ENCODE data around the gene TRMT5. TPM values are rescaled to one million over a fixed set of nuclear protein-coding genes. Genes with fewer than 3 reads are reported as not detected.

TRMT5 gene
- total RNA-seq, 2 donors from 2014 or later: 7.8 to 13.8 TPM

DNA sequence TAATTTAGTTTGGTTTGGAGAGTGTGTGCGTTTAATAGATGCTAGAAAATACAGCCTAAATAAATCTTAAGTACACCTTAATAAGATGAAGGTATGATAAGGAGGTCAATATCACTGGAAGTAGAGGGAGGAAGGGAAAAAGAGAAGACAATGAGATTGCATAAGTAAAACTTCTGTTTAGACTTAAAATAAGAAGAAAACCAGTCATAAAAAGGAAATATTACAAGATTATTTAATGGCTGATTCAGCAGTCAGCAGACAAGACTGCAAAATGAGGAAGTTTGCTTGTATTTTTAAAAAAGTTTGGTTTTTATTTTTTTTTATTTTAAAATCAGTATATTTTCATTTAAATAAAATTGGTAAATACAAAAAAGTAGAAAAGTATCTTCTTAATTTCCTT, 3.3 kb upstream of the TRMT5 start:
- Histone ChIP-seq H3K27ac (peak overlapping the region in 1 of 4 donors; percentile 11), H3K27me3 (no peaks in the 10 kb centered on the region), H3K9me3 (no peaks in the 10 kb centered on the region), H3K36me3 (replicated peaks in 1 of 2; ENCODE audit: insufficient read depth in 1 of 2, low read depth in 2 of 2) (peaks cover 0 to 2% of the 10 kb centered on the region in 2 donors), H3K4me1 (peaks cover 15% of the 10 kb centered on the region), H3K4me3 (no peak overlapping the region)
- ATAC-seq (no peak), DNase-seq (no peak)
- intact Hi-C loops (cut with DNase I): no loop called here
- 81 to 93% methylated on average over 1 of the region's 1 CpG for WGBS, 2 donors
- TF ChIP-seq, protein P1, sequence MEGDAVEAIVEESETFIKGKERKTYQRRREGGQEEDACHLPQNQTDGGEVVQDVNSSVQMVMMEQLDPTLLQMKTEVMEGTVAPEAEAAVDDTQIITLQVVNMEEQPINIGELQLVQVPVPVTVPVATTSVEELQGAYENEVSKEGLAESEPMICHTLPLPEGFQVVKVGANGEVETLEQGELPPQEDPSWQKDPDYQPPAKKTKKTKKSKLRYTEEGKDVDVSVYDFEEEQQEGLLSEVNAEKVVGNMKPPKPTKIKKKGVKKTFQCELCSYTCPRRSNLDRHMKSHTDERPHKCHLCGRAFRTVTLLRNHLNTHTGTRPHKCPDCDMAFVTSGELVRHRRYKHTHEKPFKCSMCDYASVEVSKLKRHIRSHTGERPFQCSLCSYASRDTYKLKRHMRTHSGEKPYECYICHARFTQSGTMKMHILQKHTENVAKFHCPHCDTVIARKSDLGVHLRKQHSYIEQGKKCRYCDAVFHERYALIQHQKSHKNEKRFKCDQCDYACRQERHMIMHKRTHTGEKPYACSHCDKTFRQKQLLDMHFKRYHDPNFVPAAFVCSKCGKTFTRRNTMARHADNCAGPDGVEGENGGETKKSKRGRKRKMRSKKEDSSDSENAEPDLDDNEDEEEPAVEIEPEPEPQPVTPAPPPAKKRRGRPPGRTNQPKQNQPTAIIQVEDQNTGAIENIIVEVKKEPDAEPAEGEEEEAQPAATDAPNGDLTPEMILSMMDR (IDR thresholded peaks at IDR 0.05): no peak
- TF ChIP-seq POLR2A (IDR thresholded peaks at IDR 0.05): no peak

DNA sequence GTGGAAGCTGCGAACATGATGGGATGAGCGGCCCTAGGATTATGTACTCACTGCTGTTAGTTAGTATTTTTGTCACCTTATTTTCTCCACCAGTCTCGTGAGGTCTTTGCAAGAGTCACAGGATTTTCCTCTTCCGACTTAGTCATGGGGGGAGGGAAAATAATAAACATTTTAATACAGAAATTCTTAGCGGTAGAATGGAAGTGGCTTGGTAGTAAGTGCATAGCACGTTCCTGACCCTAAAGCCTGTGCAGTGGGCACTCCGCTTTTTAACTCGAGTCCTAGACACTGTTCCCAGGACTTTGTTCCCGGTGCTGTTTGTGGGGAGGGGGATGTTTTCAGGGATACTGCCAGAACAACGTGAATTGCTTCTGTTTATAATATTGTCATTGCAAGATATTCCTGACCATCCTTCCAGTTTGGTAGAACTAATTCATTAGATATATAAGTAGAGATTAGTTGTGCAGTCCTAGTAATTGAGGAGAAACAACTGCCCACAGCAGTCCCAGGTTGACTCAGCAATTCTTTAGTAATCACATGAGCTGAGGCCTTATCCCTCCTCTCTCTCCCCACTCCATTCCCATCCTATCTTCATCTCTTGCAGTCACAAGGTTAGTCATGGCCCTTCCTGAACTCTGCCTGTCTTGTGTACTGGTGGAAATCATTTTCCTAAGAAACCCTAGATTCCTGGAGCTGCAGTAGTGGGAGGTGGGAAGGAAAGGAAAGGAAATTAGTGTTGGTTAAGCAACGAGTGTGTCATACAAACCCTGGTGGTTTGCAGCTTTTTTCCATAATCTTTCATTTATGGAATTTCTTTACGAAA, 965 bp upstream of the TRMT5 start:
- no peak for ATAC-seq
- peak in 1 of 4 donors; percentile 5 for DNase-seq
- intact Hi-C loops (cut with DNase I): no loop called here

DNA sequence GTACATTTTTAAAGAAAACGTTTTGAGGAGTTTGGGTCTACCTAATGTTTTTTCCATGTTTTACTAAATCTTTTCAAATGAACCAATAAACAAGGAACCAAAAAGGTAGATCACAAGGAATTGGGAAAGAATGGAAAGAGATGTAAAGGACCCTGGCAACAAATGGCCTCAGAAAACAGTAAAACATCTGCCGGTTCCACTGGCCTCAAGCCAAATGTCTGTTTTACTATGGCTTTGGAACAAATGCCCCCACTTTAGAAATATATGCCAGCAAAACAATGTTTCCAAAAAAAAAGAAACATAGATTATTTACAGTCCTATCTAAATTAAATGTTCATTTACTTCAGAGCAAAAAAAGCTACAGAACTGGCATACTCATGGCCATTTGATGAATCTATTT, 3.0 kb downstream of the TRMT5 start:
- H3K9me3 ChIP-seq: no peaks in the 10 kb centered on the region
- TF ChIP-seq POLR2A (IDR thresholded peaks at IDR 0.05): no peak
- TF ChIP-seq, protein P1 (IDR thresholded peaks at IDR 0.05): no peak
- intact Hi-C loops (cut with DNase I): no loop called here
- no peak overlapping the region for H3K4me3 ChIP-seq
- no peaks in the 10 kb centered on the region for H3K27me3 ChIP-seq
- no peak for DNase-seq
- no peak overlapping the region for H3K27ac ChIP-seq
- peaks cover 15% of the 10 kb centered on the region for H3K4me1 ChIP-seq
- ATAC-seq: no peak
- no peaks in the 10 kb centered on the region for H3K36me3 ChIP-seq (replicated peaks in 1 of 2; ENCODE audit: insufficient read depth in 1 of 2, low read depth in 2 of 2)
- 45 to 49% methylated on average over 2 of the region's 2 CpGs for WGBS, 2 donors

More for the DNA sequence above, 965 bp upstream of the TRMT5 start:
- 9 to 12% methylated on average over 12 of the region's 12 CpGs for WGBS, 2 donors
- Histone ChIP-seq H3K9me3 (no peaks in the 10 kb centered on the region), H3K36me3 (replicated peaks in 1 of 2; ENCODE audit: insufficient read depth in 1 of 2, low read depth in 2 of 2) (peaks cover 0 to 2% of the 10 kb centered on the region in 2 donors), H3K4me1 (peaks cover 15% of the 10 kb centered on the region), H3K4me3 (peak overlapping the region; percentile 75 to 90), H3K27ac (peak overlapping the region in 3 of 4 donors; percentile 62 to 82 (median 79)), H3K27me3 (no peaks in the 10 kb centered on the region)
- TF ChIP-seq, protein P1 (IDR thresholded peaks at IDR 0.05): no peak

DNA sequence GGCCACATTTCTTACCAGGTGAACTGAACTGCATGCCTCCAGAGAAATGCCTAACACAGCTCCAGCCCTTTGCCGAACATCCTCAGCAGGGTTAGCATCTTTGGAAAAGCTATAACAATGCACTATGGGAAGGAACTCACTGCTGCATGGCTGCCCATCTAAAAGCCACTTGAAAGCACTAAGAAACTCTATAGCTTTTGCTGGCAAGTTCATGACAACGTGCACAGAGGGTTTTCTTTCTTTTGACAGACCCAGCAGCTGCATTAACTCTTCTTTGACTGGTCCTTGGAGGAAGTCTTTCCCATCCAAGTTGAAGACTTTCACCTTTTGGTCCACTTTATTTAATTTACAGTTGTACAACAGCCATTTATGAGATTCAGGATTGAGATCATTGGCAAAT, 5.3 kb downstream of the TRMT5 start:
- Histone ChIP-seq H3K4me1 (peaks cover 8% of the 10 kb centered on the region), H3K4me3 (no peak overlapping the region), H3K36me3 (replicated peaks in 1 of 2; ENCODE audit: insufficient read depth in 1 of 2, low read depth in 2 of 2) (no peaks in the 10 kb centered on the region), H3K27me3 (no peaks in the 10 kb centered on the region), H3K9me3 (no peaks in the 10 kb centered on the region), H3K27ac (no peak overlapping the region)
- intact Hi-C loops (cut with DNase I): no loop called here
- WGBS, 2 donors: 44 to 54% methylated on average over 2 of the region's 2 CpGs
- ATAC-seq (no peak), DNase-seq (no peak)
- TF ChIP-seq, protein P1 (IDR thresholded peaks at IDR 0.05): no peak
- no peak for TF ChIP-seq POLR2A (IDR thresholded peaks at IDR 0.05)

Data from body of pancreas (tissue), 4 donors.